ENCODE measurements around the gene CEP85L. TPM values are rescaled to one million over a fixed set of nuclear protein-coding genes. Genes with fewer than 3 reads are reported as not detected.

Gene CEP85L
- polyA plus RNA-seq, 1 of the 3 experiments (the other 2 are of a cell fraction), result 1.1 TPM

- Histone ChIP-seq H3K4me2 (no peak overlapping the region), H3K36me3 (replicated peaks in 1 of 2; ENCODE audit: control insufficient read depth in 1 of 2, insufficient read depth in 2 of 2, low read length in 1 of 2) (no peaks in the 10 kb centered on the region), H4K20me1 (ENCODE audit: insufficient read depth) (no peaks in the 10 kb centered on the region), H3K4me3 (ENCODE audit: low read depth in 2 of 2, low read length in 1 of 2) (no peak overlapping the region), H2AFZ (ENCODE audit: low read depth) (no peak overlapping the region), H3K79me2 (ENCODE audit: insufficient read depth) (no peaks in the 10 kb centered on the region), H3F3A (replicated peaks; ENCODE audit: insufficient read depth) (no peaks in the 10 kb centered on the region), H3K27me3 (ENCODE audit: insufficient read depth) (no peaks in the 10 kb centered on the region), H3K9me3 (no peaks in the 10 kb centered on the region), H3K9me2 (no peaks in the 10 kb centered on the region), H3K4me1 (ENCODE audit: control insufficient read depth in 1 of 2, insufficient read depth in 2 of 2, low read depth in 1 of 2, low read length in 1 of 2) (no peaks in the 10 kb centered on the region), H3K27ac (ENCODE audit: low read depth in 2 of 2, low read length in 1 of 2) (no peak overlapping the region), H3K9ac (no peak overlapping the region)
- ChIA-PET CTCF (interaction anchor here (0.9 to 2.9 kb wide), 4 partner anchors 14 to 104 kb away, joined by 3 to 9 read pairs (median 4); no protein-coding TSS in a partner anchor), POLR2A (no interaction called here)
- 65% methylated on average over 9 of the region's 9 CpGs for WGBS (ENCODE audit: low lambda C conversion rate)
- TF ChIP-seq USF1 (IDR thresholded peaks at IDR 0.05; ENCODE audit: borderline replicate concordance, low read depth) (no peak), FOXJ3 (CRISPR knock-in tag; IDR thresholded peaks at IDR 0.05) (no peak), SIN3A (IDR thresholded peaks at IDR 0.05; ENCODE audit: borderline replicate concordance, low read depth, low read length) (no peak), TCF12 (IDR thresholded peaks at IDR 0.05) (no peak), USF2 (IDR thresholded peaks at IDR 0.05; ENCODE audit: borderline replicate concordance, low read depth, low read length) (no peak), RAD21 (IDR thresholded peaks at IDR 0.05; ENCODE audit: low read length) (no peak), MAX (IDR thresholded peaks at IDR 0.05; ENCODE audit: low read depth) (no peak), IRF3 (IDR thresholded peaks at IDR 0.05; ENCODE audit: low read depth, low read length) (no peak), GABPA (IDR thresholded peaks at IDR 0.05; ENCODE audit: low read depth) (no peak), NRF1 (IDR thresholded peaks at IDR 0.05; ENCODE audit: low read depth, low read length) (no peak), MEF2A (IDR thresholded peaks at IDR 0.05; ENCODE audit: borderline replicate concordance, low read depth) (no peak), POLR2AphosphoS5 (IDR thresholded peaks at IDR 0.05; ENCODE audit: low read depth, low read length) (no peak), YY1 (IDR thresholded peaks at IDR 0.05; ENCODE audit: low read depth) (no peak)
- no peak for DNase-seq
Measured at GRCh38 chr6:118683881-118684872, 32.8 kb upstream of the CEP85L start.

Measured in SK-N-SH (cell line).